Glutamatergic neuron (in vitro differentiated cells): ENCODE results near the gene CDC73. TPM values are rescaled to one million over a fixed set of nuclear protein-coding genes. Genes with fewer than 3 reads are reported as not detected.
A peak's percentile ranks its signal among the peaks of the same experiment; 100 is the strongest.
"Not testable (repeated sequence)": the region's sequence is repeated elsewhere in the genome, so short reads cannot be mapped to it uniquely, and the experiment has no call there.

Source experiments
- DNase-seq: peaks from one replicate; pipeline ENCODE4 v3.0.0; 2022
- H3K27ac Mint-ChIP-seq: one replicate; pipeline ENCODE4 v1.8.0; 2020; ENCODE audit warnings: mild to moderate bottlenecking, mixed read lengths, inconsistent platforms; ENCODE audit not compliant: unreplicated experiment
- H3K27me3 Mint-ChIP-seq: one replicate; pipeline ENCODE4 v1.8.0; 2020; ENCODE audit warnings: mild to moderate bottlenecking, moderate library complexity, mixed read lengths, inconsistent platforms; ENCODE audit not compliant: unreplicated experiment
- H3K36me3 Mint-ChIP-seq: one replicate; pipeline ENCODE4 v1.8.0; 2020; ENCODE audit warnings: mild to moderate bottlenecking, mixed read lengths, inconsistent platforms; ENCODE audit not compliant: unreplicated experiment
- H3K4me1 Mint-ChIP-seq: one replicate; pipeline ENCODE4 v1.8.0; 2020; ENCODE audit warnings: mild to moderate bottlenecking, low read depth, mixed read lengths, inconsistent platforms; ENCODE audit not compliant: unreplicated experiment
- H3K4me3 Mint-ChIP-seq: one replicate; pipeline ENCODE4 v1.8.0; 2020; ENCODE audit warnings: mild to moderate bottlenecking, mixed read lengths, inconsistent platforms; ENCODE audit not compliant: unreplicated experiment
- H3K9me3 Mint-ChIP-seq: one replicate; pipeline ENCODE4 v1.8.0; 2020; ENCODE audit warnings: mild to moderate bottlenecking, moderate library complexity, mixed read lengths, inconsistent platforms; ENCODE audit not compliant: unreplicated experiment
- total RNA-seq: library from RNA; stranded (reverse); fragmentation: NEBNext Ultra II Directional; extraction: Animal tissue kit (Norgen Biotek cat#: 25700); gene quantifications from one replicate; pipeline ENCODE4 v1.2.1, GENCODE V29; 2021; ENCODE audit not compliant: unreplicated experiment
- TF ChIP-seq, protein P1 (sequence below): fragments of 200-600 bp; sonication (generic); IDR thresholded peaks from one replicate; pipeline ENCODE4 v1.5.0; 2021; ENCODE audit not compliant: partially characterized antibody, unreplicated experiment

CDC73 gene
- total RNA-seq, 1 donor from 2014 or later, result 40.0 TPM

DNA sequence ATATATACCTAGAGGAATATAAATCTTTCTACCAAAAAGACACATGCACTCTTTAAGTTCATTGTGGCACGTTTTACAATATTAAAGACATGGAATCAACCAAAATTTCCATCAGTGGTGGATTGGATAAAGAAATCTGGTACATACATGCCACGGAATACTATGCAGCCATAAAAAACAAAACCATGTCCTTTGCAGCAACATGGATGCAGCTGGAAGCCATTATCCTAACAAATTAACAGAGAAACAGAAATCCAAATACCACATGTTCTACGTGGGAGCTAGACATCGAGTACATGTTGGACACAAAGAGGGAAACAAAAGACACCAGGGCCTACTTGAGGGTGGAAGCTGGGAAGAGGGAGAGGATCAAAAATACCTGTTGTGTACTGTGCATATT, 97.6 kb downstream of the CDC73 start:
- Mint-ChIP-seq H3K4me1 (peaks cover 31% of the 10 kb centered on the region), H3K9me3 (peaks cover 15% of the 10 kb centered on the region), H3K27me3 (no peaks in the 10 kb centered on the region), H3K4me3 (no peak overlapping the region), H3K36me3 (peaks cover 14% of the 10 kb centered on the region), H3K27ac (no peak overlapping the region)
- no peak for DNase-seq
- TF ChIP-seq, protein P1, sequence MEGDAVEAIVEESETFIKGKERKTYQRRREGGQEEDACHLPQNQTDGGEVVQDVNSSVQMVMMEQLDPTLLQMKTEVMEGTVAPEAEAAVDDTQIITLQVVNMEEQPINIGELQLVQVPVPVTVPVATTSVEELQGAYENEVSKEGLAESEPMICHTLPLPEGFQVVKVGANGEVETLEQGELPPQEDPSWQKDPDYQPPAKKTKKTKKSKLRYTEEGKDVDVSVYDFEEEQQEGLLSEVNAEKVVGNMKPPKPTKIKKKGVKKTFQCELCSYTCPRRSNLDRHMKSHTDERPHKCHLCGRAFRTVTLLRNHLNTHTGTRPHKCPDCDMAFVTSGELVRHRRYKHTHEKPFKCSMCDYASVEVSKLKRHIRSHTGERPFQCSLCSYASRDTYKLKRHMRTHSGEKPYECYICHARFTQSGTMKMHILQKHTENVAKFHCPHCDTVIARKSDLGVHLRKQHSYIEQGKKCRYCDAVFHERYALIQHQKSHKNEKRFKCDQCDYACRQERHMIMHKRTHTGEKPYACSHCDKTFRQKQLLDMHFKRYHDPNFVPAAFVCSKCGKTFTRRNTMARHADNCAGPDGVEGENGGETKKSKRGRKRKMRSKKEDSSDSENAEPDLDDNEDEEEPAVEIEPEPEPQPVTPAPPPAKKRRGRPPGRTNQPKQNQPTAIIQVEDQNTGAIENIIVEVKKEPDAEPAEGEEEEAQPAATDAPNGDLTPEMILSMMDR, result no peak

DNA sequence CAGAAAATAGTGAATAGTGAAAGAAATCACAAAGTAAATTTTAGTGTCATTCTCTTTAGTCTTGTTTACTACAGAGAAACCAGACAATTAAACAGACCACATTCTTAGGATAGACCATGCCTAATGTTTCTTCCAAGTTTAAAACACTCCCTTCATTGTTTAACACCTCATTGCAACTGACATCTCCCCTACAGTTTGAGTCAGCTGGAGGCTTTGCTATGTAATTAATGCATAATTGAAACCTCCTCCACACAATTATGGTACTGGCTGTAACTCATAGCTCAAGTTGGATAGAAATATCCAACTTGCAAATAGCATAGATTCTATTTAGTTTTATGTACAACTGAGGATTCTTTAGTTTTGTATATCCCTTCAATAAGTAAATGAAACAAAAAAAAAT, 99.8 kb downstream of the CDC73 start:
- H3K27me3 Mint-ChIP-seq, result no peaks in the 10 kb centered on the region
- H3K9me3 Mint-ChIP-seq, result peaks cover 7% of the 10 kb centered on the region
- peaks cover 26% of the 10 kb centered on the region for H3K4me1 Mint-ChIP-seq
- no peak overlapping the region for H3K4me3 Mint-ChIP-seq
- TF ChIP-seq, protein P1, result no peak
- H3K27ac Mint-ChIP-seq, result no peak overlapping the region
- no peak for DNase-seq
- H3K36me3 Mint-ChIP-seq, result peaks cover 6% of the 10 kb centered on the region

DNA sequence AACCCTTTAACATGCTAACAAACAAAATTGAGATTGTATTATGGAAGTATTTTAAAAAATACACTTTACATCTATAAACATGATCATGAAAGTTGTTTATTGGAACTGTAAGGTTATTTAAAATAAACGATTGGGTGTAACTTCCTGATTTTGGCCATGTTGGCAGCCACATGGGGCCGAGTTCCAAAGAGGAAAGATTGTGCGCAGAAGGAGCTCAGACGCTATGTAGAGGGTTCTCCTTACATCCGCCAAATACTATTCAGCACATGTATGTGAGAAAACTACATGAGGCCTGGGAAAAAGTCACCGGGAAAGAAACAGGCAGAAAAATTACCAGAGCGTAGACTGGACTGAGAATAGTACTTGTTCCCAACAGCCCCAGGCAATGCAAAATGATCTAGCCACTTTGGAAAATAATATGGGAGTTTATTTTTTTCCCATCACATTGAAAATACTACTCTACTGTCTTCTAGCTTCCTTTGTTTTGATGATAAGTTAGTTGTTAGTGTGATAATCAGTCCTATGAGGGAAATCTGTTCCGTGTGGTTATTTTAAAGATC, 100.3 kb downstream of the CDC73 start:
- Mint-ChIP-seq H3K27ac (peak overlapping the region; percentile 39), H3K36me3 (peaks cover 6% of the 10 kb centered on the region), H3K4me3 (no peak overlapping the region), H3K4me1 (peaks cover 22% of the 10 kb centered on the region), H3K27me3 (no peaks in the 10 kb centered on the region), H3K9me3 (peaks cover 7% of the 10 kb centered on the region)
- DNase-seq, result no peak
- TF ChIP-seq, protein P1, result no peak

DNA sequence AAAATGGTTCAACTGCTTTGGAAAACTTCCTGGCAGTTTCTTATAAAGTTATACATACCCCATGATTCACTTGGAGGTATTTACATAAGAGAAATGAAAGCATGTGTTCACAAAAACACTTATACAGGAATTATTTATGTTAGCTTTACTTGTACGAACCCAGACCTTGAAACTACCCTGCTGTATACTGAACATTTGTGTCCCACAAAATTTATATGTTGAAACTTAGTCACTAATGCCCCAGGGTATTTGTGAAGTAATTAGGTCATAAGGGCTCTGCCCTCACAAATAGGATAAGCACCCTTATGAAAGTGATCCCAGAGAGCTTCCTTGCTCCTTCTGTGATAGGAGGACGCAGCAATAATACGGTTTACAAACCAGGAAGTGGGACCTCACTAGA, 107.3 kb downstream of the CDC73 start:
- no peaks in the 10 kb centered on the region for H3K36me3 Mint-ChIP-seq
- no peak for DNase-seq
- H3K4me1 Mint-ChIP-seq, result no peaks in the 10 kb centered on the region
- no peaks in the 10 kb centered on the region for H3K27me3 Mint-ChIP-seq
- H3K4me3 Mint-ChIP-seq, result no peak overlapping the region
- H3K9me3 Mint-ChIP-seq, result no peaks in the 10 kb centered on the region
- no peak overlapping the region for H3K27ac Mint-ChIP-seq
- TF ChIP-seq, protein P1, result no peak

DNA sequence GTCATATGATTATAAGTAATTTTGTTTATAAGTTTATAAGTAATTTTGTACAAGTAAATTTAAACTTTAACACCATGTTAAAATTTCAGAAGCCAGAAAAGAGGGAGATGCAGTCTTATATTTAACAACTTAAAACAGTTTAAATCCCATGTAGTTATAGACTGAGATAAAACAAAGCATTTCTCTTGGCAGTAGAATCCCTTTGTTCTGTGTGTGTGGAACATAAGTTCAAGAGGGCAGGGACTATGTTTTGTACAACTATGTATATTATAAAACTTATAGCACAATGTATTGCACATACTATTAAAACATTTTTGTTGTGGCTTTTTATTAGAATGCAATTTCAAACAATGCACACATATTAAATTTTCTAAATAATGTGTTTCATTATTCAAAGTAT, 109.3 kb downstream of the CDC73 start:
- not testable (repeated sequence) for DNase-seq, H3K4me1 Mint-ChIP-seq, H3K4me3 Mint-ChIP-seq, H3K9me3 Mint-ChIP-seq, H3K27ac Mint-ChIP-seq, H3K36me3 Mint-ChIP-seq, H3K27me3 Mint-ChIP-seq
